AML-193 (cell line): ENCODE measurements around the gene UNC13B.
"Not testable (repeated sequence)": the region's sequence is repeated elsewhere in the genome, so short reads cannot be mapped to it uniquely, and the experiment has no call there.

ENCODE experiments used
- DNase-seq, 2 experiments: peaks; one replicate each; lab custom pipeline; 2025; lab: John Stamatoyannopoulos, UW

The UNC13B gene

GRCh38 chr9:35163413-35163812 lies 1.6 kb downstream of the UNC13B start:
- no peak for DNase-seq

GRCh38 chr9:35164711-35165110 lies 2.9 kb downstream of the UNC13B start:
- DNase-seq: no peak

GRCh38 chr9:35167429-35167828 lies 5.6 kb downstream of the UNC13B start:
- DNase-seq: not testable (repeated sequence)

- no peak for DNase-seq
Observed at GRCh38 chr9:35168963-35169362, 7.2 kb downstream of the UNC13B start.

GRCh38 chr9:35172878-35173277 lies 11.1 kb downstream of the UNC13B start:
- no peak for DNase-seq

- no peak for DNase-seq
Observed at GRCh38 chr9:35177520-35177919, 15.7 kb downstream of the UNC13B start.

GRCh38 chr9:35179347-35180280 lies 17.8 kb downstream of the UNC13B start:
- no peak for DNase-seq

- no peak for DNase-seq
Observed at GRCh38 chr9:35180801-35181200, 19.0 kb downstream of the UNC13B start.

- DNase-seq: not testable (repeated sequence)
Observed at GRCh38 chr9:35182401-35182800, 20.6 kb downstream of the UNC13B start.

- not testable (repeated sequence) for DNase-seq
Observed at GRCh38 chr9:35182996-35183754, 21.4 kb downstream of the UNC13B start.

GRCh38 chr9:35183755-35184480 lies 22.1 kb downstream of the UNC13B start:
- not testable (repeated sequence) for DNase-seq

GRCh38 chr9:35186524-35186923 lies 24.7 kb downstream of the UNC13B start:
- DNase-seq: no peak

GRCh38 chr9:35190203-35190602 lies 28.4 kb downstream of the UNC13B start:
- no peak for DNase-seq

- DNase-seq: no peak
Observed at GRCh38 chr9:35191105-35191504, 29.3 kb downstream of the UNC13B start.

GRCh38 chr9:35193762-35194161 lies 32.0 kb downstream of the UNC13B start:
- no peak for DNase-seq

- DNase-seq: no peak
Observed at GRCh38 chr9:35195683-35196082, 33.9 kb downstream of the UNC13B start.

GRCh38 chr9:35198191-35198590 lies 36.4 kb downstream of the UNC13B start:
- no peak for DNase-seq

GRCh38 chr9:35203528-35203927 lies 41.7 kb downstream of the UNC13B start:
- DNase-seq: no peak

GRCh38 chr9:35205340-35205739 lies 43.5 kb downstream of the UNC13B start:
- DNase-seq: no peak

- DNase-seq: no peak
Observed at GRCh38 chr9:35211854-35212253, 50.0 kb downstream of the UNC13B start.

- no peak for DNase-seq
Observed at GRCh38 chr9:35220659-35221338, 59.0 kb downstream of the UNC13B start.

- no peak for DNase-seq
Observed at GRCh38 chr9:35225677-35226076, 63.9 kb downstream of the UNC13B start.
